HG02970 (cell line): ENCODE data around the gene IL22RA2.
"Not testable (repeated sequence)": the region's sequence is repeated elsewhere in the genome, so short reads cannot be mapped to it uniquely, and the experiment has no call there.

ENCODE experiments used
- ATAC-seq: cut with Tn5 transposase; IDR thresholded peaks from one replicate; pipeline ENCODE4 v1.9.1; 2021; ENCODE audit warnings: mild to moderate bottlenecking, moderate library complexity, moderate number of reproducible peaks; ENCODE audit not compliant: unreplicated experiment, low FRiP score

The IL22RA2 gene

GRCh38 chr6:137173501-137173900 is at the start of gene IL22RA2:
Gene IL22RA2, minus strand, starts transcription at chr6:137173644. Its CDS starts 11,895 bp downstream, at chr6:137161749.
- no peak for ATAC-seq

GRCh38 chr6:137222381-137222780 is 48.9 kb upstream of the IL22RA2 start:
- no peak for ATAC-seq

GRCh38 chr6:137219664-137220252 is 46.3 kb upstream of the IL22RA2 start:
- peak; percentile 3 for ATAC-seq

GRCh38 chr6:137218917-137219663 is 45.6 kb upstream of the IL22RA2 start, which contains the start of gene IFNGR1:
Gene IFNGR1, minus strand, starts transcription at chr6:137219385. Its CDS starts 58 bp downstream, at chr6:137219327.
- peak; percentile 79 for ATAC-seq

- ATAC-seq = no peak
These were observed 45.1 kb upstream of the IL22RA2 start for GRCh38 chr6:137218473-137218916.

- no peak for ATAC-seq
These were observed 44.5 kb upstream of the IL22RA2 start for GRCh38 chr6:137217801-137218472.

- no peak for ATAC-seq
These were observed 43.6 kb upstream of the IL22RA2 start for GRCh38 chr6:137216875-137217553.

- ATAC-seq = no peak
These were observed 42.7 kb upstream of the IL22RA2 start for GRCh38 chr6:137216106-137216505.

GRCh38 chr6:137215630-137216029 is 42.2 kb upstream of the IL22RA2 start:
- not testable (repeated sequence) for ATAC-seq

- ATAC-seq = no peak
These were observed 41.5 kb upstream of the IL22RA2 start for GRCh38 chr6:137214931-137215330.

- no peak for ATAC-seq
These were observed 40.4 kb upstream of the IL22RA2 start for GRCh38 chr6:137213813-137214212.

GRCh38 chr6:137213331-137213740 is 39.9 kb upstream of the IL22RA2 start:
- no peak for ATAC-seq

- no peak for ATAC-seq
These were observed 38.5 kb upstream of the IL22RA2 start for GRCh38 chr6:137211910-137212309.

GRCh38 chr6:137210903-137211302 is 37.5 kb upstream of the IL22RA2 start:
- no peak for ATAC-seq

- ATAC-seq = no peak
These were observed 34.8 kb upstream of the IL22RA2 start for GRCh38 chr6:137208279-137208678.

- ATAC-seq = not testable (repeated sequence)
These were observed 34.0 kb upstream of the IL22RA2 start for GRCh38 chr6:137207457-137207856.

- no peak for ATAC-seq
These were observed 33.1 kb upstream of the IL22RA2 start for GRCh38 chr6:137206577-137206976.

- no peak for ATAC-seq
These were observed 29.8 kb upstream of the IL22RA2 start for GRCh38 chr6:137203256-137203655.

GRCh38 chr6:137202078-137202477 is 28.6 kb upstream of the IL22RA2 start:
- ATAC-seq = no peak

GRCh38 chr6:137201006-137201405 is 27.6 kb upstream of the IL22RA2 start:
- no peak for ATAC-seq

- ATAC-seq = no peak
These were observed 26.8 kb upstream of the IL22RA2 start for GRCh38 chr6:137200288-137200687.
